Subcutaneous abdominal adipose tissue (tissue), 5 donors: ENCODE data around the gene STRBP.

Experiments
- H3K27ac ChIP-seq: one replicate; pipeline ENCODE4 v1.7.0; 2013; ENCODE audit warnings: low read depth, mild to moderate bottlenecking, inconsistent platforms, low read length, moderate library complexity
- H3K27me3 ChIP-seq, 5 donors: one replicate each; pipeline ENCODE4 v1.7.0; 2013; ENCODE audit warnings: low read length in 5 of 5, inconsistent platforms in 1 of 5; ENCODE audit not compliant: control insufficient read depth in 5 of 5, insufficient read depth in 4 of 5
- H3K36me3 ChIP-seq, 5 donors: one replicate each; pipeline ENCODE4 v1.7.0; 2013; ENCODE audit warnings: low read length in 5 of 5; ENCODE audit not compliant: control insufficient read depth in 5 of 5, insufficient read depth in 5 of 5
- H3K4me1 ChIP-seq, 5 donors: one replicate each; pipeline ENCODE4 v1.7.0; 2013; ENCODE audit warnings: low read length in 5 of 5, mild to moderate bottlenecking in 3 of 5, moderate library complexity in 1 of 5; ENCODE audit not compliant: control insufficient read depth in 5 of 5, insufficient read depth in 5 of 5
- H3K4me3 ChIP-seq, 5 donors: one replicate each; pipeline ENCODE4 v1.7.0; 2013; ENCODE audit warnings: low read length in 5 of 5, low read depth in 1 of 5
- H3K9ac ChIP-seq, 5 donors: one replicate each; pipeline ENCODE4 v1.7.0; 2013; ENCODE audit warnings: low read length in 5 of 5, mild to moderate bottlenecking in 4 of 5, moderate library complexity in 3 of 5
- H3K9me3 ChIP-seq, 5 donors: one replicate each; pipeline ENCODE4 v1.7.0; 2013; ENCODE audit warnings: low read length in 5 of 5; ENCODE audit not compliant: control insufficient read depth in 5 of 5
- donor health status: healthy.
- donor health status: healthy.
- donor health status: healthy.
- donor health status: healthy.
- donor health status: healthy.

The STRBP gene

GRCh38 chr9:123268199-123268464, 254 bp downstream of the STRBP start:
- no peaks in the 10 kb centered on the region for H3K9me3 ChIP-seq
- no peaks in the 10 kb centered on the region for H3K36me3 ChIP-seq
- H3K9ac ChIP-seq, result peak overlapping the region in 4 of 5 donors; percentile 62 to 82 (median 72)
- H3K27me3 ChIP-seq, result no peaks in the 10 kb centered on the region
- H3K27ac ChIP-seq, result no peak overlapping the region
- H3K4me3 ChIP-seq, result peak overlapping the region in 4 of 5 donors; percentile 53 to 93 (median 68)
- peaks cover 3 to 18% (median 16%) of the 10 kb centered on the region in 5 donors for H3K4me1 ChIP-seq

- Histone ChIP-seq H3K9ac (peak overlapping the region in 4 of 5 donors; percentile 62 to 82 (median 72)), H3K4me3 (peak overlapping the region; percentile 22 to 93 (median 67)), H3K27ac (no peak overlapping the region), H3K27me3 (no peaks in the 10 kb centered on the region), H3K36me3 (no peaks in the 10 kb centered on the region), H3K4me1 (peaks cover 3 to 18% (median 16%) of the 10 kb centered on the region in 5 donors), H3K9me3 (no peaks in the 10 kb centered on the region)
Observed at GRCh38 chr9:123267481-123268198, 746 bp downstream of the STRBP start.

- peak overlapping the region in 2 of 5 donors; percentile 2 to 22 for H3K4me3 ChIP-seq
Observed at GRCh38 chr9:123266655-123267399, 1.6 kb downstream of the STRBP start.

GRCh38 chr9:123265833-123266232, 2.6 kb downstream of the STRBP start:
- no peak overlapping the region for H3K4me3 ChIP-seq
- no peak overlapping the region for H3K27ac ChIP-seq
- no peak overlapping the region for H3K9ac ChIP-seq
- H3K9me3 ChIP-seq, result no peaks in the 10 kb centered on the region
- peaks cover 3 to 21% (median 17%) of the 10 kb centered on the region in 5 donors for H3K4me1 ChIP-seq
- H3K27me3 ChIP-seq, result no peaks in the 10 kb centered on the region
- H3K36me3 ChIP-seq, result no peaks in the 10 kb centered on the region

More at GRCh38 chr9:123266655-123267399, 1.6 kb downstream of the STRBP start:
- H3K9me3 ChIP-seq, result no peaks in the 10 kb centered on the region
- peak overlapping the region in 1 of 5 donors; percentile 82 for H3K9ac ChIP-seq
- H3K27ac ChIP-seq, result no peak overlapping the region
- peaks cover 3 to 21% (median 17%) of the 10 kb centered on the region in 5 donors for H3K4me1 ChIP-seq
- no peaks in the 10 kb centered on the region for H3K27me3 ChIP-seq
- no peaks in the 10 kb centered on the region for H3K36me3 ChIP-seq

GRCh38 chr9:123263227-123263626, 5.2 kb downstream of the STRBP start:
- H3K27ac ChIP-seq, result no peak overlapping the region
- H3K4me3 ChIP-seq, result no peak overlapping the region
- no peaks in the 10 kb centered on the region for H3K27me3 ChIP-seq
- no peak overlapping the region for H3K9ac ChIP-seq
- H3K36me3 ChIP-seq, result no peaks in the 10 kb centered on the region
- peaks cover 0 to 13% (median 10%) of the 10 kb centered on the region in 5 donors for H3K4me1 ChIP-seq
- H3K9me3 ChIP-seq, result no peaks in the 10 kb centered on the region

GRCh38 chr9:123262338-123262737, 6.0 kb downstream of the STRBP start:
- no peaks in the 10 kb centered on the region for H3K27me3 ChIP-seq
- no peaks in the 10 kb centered on the region for H3K9me3 ChIP-seq
- H3K4me3 ChIP-seq, result no peak overlapping the region
- no peak overlapping the region for H3K27ac ChIP-seq
- H3K4me1 ChIP-seq, result peaks cover 0 to 8% (median 4%) of the 10 kb centered on the region in 5 donors
- H3K9ac ChIP-seq, result no peak overlapping the region
- H3K36me3 ChIP-seq, result no peaks in the 10 kb centered on the region

GRCh38 chr9:123261006-123261677, 7.2 kb downstream of the STRBP start:
- Histone ChIP-seq H3K27ac (no peak overlapping the region), H3K27me3 (no peaks in the 10 kb centered on the region), H3K9ac (no peak overlapping the region), H3K9me3 (no peaks in the 10 kb centered on the region), H3K36me3 (no peaks in the 10 kb centered on the region), H3K4me1 (peaks cover 0 to 5% (median 0%) of the 10 kb centered on the region in 5 donors), H3K4me3 (no peak overlapping the region)

- H3K4me3 ChIP-seq, result no peak overlapping the region
- no peak overlapping the region for H3K9ac ChIP-seq
Observed at GRCh38 chr9:123260340-123260739, 8.0 kb downstream of the STRBP start.

GRCh38 chr9:123257276-123257675, 11.1 kb downstream of the STRBP start:
- Histone ChIP-seq H3K9me3 (no peaks in the 10 kb centered on the region), H3K36me3 (no peaks in the 10 kb centered on the region), H3K4me3 (no peak overlapping the region), H3K27me3 (no peaks in the 10 kb centered on the region), H3K27ac (no peak overlapping the region), H3K9ac (no peak overlapping the region), H3K4me1 (peaks cover 0 to 2% (median 0%) of the 10 kb centered on the region in 5 donors)

More at GRCh38 chr9:123260340-123260739, 8.0 kb downstream of the STRBP start:
- peaks cover 0 to 5% (median 0%) of the 10 kb centered on the region in 5 donors for H3K4me1 ChIP-seq
- H3K27me3 ChIP-seq, result no peaks in the 10 kb centered on the region
- no peaks in the 10 kb centered on the region for H3K36me3 ChIP-seq
- H3K9me3 ChIP-seq, result no peaks in the 10 kb centered on the region
- no peak overlapping the region for H3K27ac ChIP-seq

GRCh38 chr9:123255718-123256117, 12.7 kb downstream of the STRBP start:
- Histone ChIP-seq H3K9me3 (no peaks in the 10 kb centered on the region), H3K9ac (no peak overlapping the region), H3K4me1 (peaks cover 0 to 6% (median under 1%) of the 10 kb centered on the region in 5 donors), H3K4me3 (no peak overlapping the region), H3K27me3 (no peaks in the 10 kb centered on the region), H3K36me3 (no peaks in the 10 kb centered on the region), H3K27ac (no peak overlapping the region)
